Gastrocnemius medialis (tissue), 4 donors: ENCODE results near the gene NNAT. TPM values are rescaled to one million over a fixed set of nuclear protein-coding genes. Genes with fewer than 3 reads are reported as not detected.

Experiments
- ATAC-seq, 2 donors: fragments of 150-250 bp; one replicate each; pipeline ENCODE4 v1.9.1; 2016
- DNase-seq, 2 donors: peaks; one replicate each; pipeline ENCODE4 v3.0.0-alpha.2; 2019
- H3K27ac ChIP-seq, 4 donors: fragments of 200-600 bp; sonication (generic); 1 replicate in 1 of 4; 2 replicates in 3 of 4; pipeline ENCODE4 v1.5.1; 2016 to 2018; ENCODE audit warnings: mild to moderate bottlenecking in 2 of 4, moderate library complexity in 1 of 4
- H3K27me3 ChIP-seq, 3 donors: fragments of 200-600 bp; sonication (generic) in 2 of 3; 1 replicate in 1 of 3; 2 replicates in 2 of 3; pipeline versions ENCODE4 v1.5.1 to v1.6.0; 2016 to 2019; ENCODE audit warnings: mild to moderate bottlenecking in 1 of 3, moderate library complexity in 1 of 3
- H3K36me3 ChIP-seq, 2 donors: fragments of 200-600 bp; sonication (generic) in 1 of 2; one replicate each; pipeline ENCODE4 v1.5.1; 2017 to 2018
- H3K4me1 ChIP-seq, 2 donors: fragments of 200-600 bp; sonication (generic) in 1 of 2; one replicate each; pipeline ENCODE4 v1.5.1; 2016 to 2017; ENCODE audit warnings: mild to moderate bottlenecking in 2 of 2
- H3K4me3 ChIP-seq, 4 donors: fragments of 200-600 bp; sonication (generic) in 3 of 4; 1 replicate in 1 of 4; 2 replicates in 3 of 4; pipeline ENCODE4 v1.5.1; 2016 to 2019; ENCODE audit warnings: mild to moderate bottlenecking in 2 of 4
- H3K9me3 ChIP-seq, 3 donors: fragments of 200-600 bp; sonication (generic) in 2 of 3; 1 replicate in 1 of 3; 2 replicates in 2 of 3; pipeline ENCODE4 v1.5.1; 2016 to 2019
- POLR2A ChIP-seq, 2 donors: fragments of 450-650 bp; IDR thresholded peaks; one replicate each; pipeline ENCODE4 v1.6.1; 2017; ENCODE audit warnings: antibody characterized with exemption in 2 of 2, mild to moderate bottlenecking in 2 of 2, moderate library complexity in 2 of 2
- in situ Hi-C, 4 donors: fragments of 200-750 bp; cut with MboI; loops; one replicate each; pipeline versions ENCODE4 v1.15.0 to v1.8.0; 2017; ENCODE audit warnings: low sequenced_read_pairs in 4 of 4
- intact Hi-C: fragments of 100-400 bp; cut with DNase I; formaldehyde crosslinking; loops from one replicate; pipeline ENCODE4 v1.15.1; 2023; ENCODE audit warnings: low total_unique reads
- total RNA-seq, 4 donors: library from RNA; depleted of rRNA; stranded (reverse); fragments of >200 nt; gene quantifications; one replicate each; pipeline versions ENCODE4 v1.1.0 to v1.2.3, GENCODE V29; 2016
- TF ChIP-seq, protein P1 (sequence below), 5 experiments: fragments of 450-650 bp in 3 of 5; fragments of 200-600 bp in 2 of 5; sonication (generic) in 2 of 5; IDR thresholded peaks in 4 of 5; conservative IDR thresholded peaks in 1 of 5; 1 replicate in 4 of 5; 2 replicates in 1 of 5; pipeline ENCODE4 v1.5.1; 2016 to 2019; ENCODE audit warnings: antibody characterized with exemption in 5 of 5, mild to moderate bottlenecking in 3 of 5, moderate library complexity in 3 of 5

The NNAT gene
- total RNA-seq, 4 donors from 2014 or later = 1.2 to 4.4 (median 2.4) TPM; not detected in 1

DNA sequence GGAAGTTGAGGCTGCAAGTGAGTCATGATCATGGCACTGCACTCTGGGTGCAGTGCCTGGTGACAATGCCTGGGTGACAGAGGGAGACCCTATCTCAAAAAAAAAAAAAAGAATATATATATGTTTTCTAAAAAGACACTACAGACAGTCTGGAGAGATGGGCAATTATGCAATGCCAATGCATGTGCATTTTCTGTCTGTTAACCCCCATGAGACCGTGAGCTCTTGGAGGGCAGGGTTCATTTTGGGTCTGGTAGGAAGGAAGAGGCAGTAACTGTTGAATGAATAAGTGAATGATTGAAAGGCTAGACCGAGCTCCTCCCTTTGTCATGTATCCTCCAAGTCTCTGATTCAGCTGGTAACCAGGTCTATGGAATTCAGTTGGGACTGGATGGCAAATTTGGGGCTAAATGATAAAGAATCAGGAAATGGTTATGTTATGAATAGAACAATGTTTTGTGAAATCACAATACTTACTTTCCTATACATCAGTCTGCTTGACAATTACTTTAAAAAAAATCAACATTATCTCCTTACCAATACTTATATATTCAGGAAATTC lies 12.2 kb downstream of the NNAT start:
- intact Hi-C loops (loop anchor here (10.0 kb wide), 1 partner anchor 588 kb away; no protein-coding TSS in a partner anchor), in situ Hi-C loops (loop anchor here (5.0 to 25.0 kb wide), 8 partner anchors 138 to 338 kb away; no protein-coding TSS in a partner anchor)
- Histone ChIP-seq H3K27me3 (no peaks in the 10 kb centered on the region), H3K9me3 (no peaks in the 10 kb centered on the region), H3K4me1 (peaks cover 7 to 9% of the 10 kb centered on the region in 2 donors), H3K27ac (no peak overlapping the region), H3K36me3 (no peaks in the 10 kb centered on the region), H3K4me3 (no peak overlapping the region)
- ATAC-seq (no peak), DNase-seq (no peak)
- TF ChIP-seq POLR2A (IDR thresholded peaks at IDR 0.05) = no peak
- TF ChIP-seq, protein P1, sequence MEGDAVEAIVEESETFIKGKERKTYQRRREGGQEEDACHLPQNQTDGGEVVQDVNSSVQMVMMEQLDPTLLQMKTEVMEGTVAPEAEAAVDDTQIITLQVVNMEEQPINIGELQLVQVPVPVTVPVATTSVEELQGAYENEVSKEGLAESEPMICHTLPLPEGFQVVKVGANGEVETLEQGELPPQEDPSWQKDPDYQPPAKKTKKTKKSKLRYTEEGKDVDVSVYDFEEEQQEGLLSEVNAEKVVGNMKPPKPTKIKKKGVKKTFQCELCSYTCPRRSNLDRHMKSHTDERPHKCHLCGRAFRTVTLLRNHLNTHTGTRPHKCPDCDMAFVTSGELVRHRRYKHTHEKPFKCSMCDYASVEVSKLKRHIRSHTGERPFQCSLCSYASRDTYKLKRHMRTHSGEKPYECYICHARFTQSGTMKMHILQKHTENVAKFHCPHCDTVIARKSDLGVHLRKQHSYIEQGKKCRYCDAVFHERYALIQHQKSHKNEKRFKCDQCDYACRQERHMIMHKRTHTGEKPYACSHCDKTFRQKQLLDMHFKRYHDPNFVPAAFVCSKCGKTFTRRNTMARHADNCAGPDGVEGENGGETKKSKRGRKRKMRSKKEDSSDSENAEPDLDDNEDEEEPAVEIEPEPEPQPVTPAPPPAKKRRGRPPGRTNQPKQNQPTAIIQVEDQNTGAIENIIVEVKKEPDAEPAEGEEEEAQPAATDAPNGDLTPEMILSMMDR (IDR thresholded peaks at IDR 0.05 in 4 of 5, conservative IDR thresholded peaks at IDR 0.05 in 1 of 5) = no peak

DNA sequence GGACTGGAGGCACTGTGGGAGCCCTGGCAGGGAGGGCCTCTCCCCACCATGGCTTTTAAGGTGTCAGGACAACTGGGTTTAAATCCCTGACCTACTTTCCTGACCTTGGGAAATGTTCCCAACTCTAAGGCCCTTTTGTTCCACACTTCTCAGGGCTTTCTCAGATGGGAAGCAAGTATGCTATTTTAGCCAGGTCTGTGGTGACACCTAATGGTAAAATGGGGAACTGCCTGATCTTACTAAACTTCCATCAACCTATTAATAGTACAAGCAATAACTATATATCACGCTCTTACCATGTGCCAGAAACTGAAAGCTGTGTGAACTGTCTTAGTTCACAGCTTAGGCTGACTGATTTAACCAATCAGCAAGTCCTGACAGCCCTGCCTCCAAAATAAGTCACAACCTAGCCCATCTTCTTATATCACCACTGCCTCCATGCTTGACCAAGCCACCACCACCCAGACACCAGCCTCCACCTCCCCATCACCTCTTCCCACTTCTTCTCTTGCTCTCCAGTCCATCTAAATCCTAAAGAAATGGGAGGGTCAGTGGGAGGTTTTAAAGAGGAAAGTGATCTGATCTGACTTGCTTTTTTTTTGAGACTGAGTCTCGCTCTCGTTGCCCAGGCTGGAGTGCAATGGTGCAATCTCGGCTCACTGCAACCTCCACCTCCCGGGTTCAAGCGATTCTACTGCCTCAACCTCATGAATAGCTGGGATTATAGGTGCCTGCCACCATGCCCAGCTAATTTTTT lies 13.5 kb downstream of the NNAT start:
- H3K27me3 ChIP-seq = no peaks in the 10 kb centered on the region
- no peaks in the 10 kb centered on the region for H3K9me3 ChIP-seq
- TF ChIP-seq, protein P1 (IDR thresholded peaks at IDR 0.05 in 4 of 5, conservative IDR thresholded peaks at IDR 0.05 in 1 of 5) = peak; percentile 83 to 89 (median 88)
- TF ChIP-seq POLR2A (IDR thresholded peaks at IDR 0.05) = no peak
- ATAC-seq (peak; percentile 88 to 94), DNase-seq (no peak)
- H3K36me3 ChIP-seq = no peaks in the 10 kb centered on the region
- H3K27ac ChIP-seq = peak overlapping the region in 1 of 4 donors; percentile 50
- no peak overlapping the region for H3K4me3 ChIP-seq
- H3K4me1 ChIP-seq = peaks cover 0 to 5% of the 10 kb centered on the region in 2 donors
- intact Hi-C loops = loop anchor here (1.0 to 10.0 kb wide), 4 partner anchors 128 to 590 kb away; no protein-coding TSS in a partner anchor
- in situ Hi-C loops = loop anchor here (5.0 to 25.0 kb wide), 8 partner anchors 140 to 340 kb away; no protein-coding TSS in a partner anchor

DNA sequence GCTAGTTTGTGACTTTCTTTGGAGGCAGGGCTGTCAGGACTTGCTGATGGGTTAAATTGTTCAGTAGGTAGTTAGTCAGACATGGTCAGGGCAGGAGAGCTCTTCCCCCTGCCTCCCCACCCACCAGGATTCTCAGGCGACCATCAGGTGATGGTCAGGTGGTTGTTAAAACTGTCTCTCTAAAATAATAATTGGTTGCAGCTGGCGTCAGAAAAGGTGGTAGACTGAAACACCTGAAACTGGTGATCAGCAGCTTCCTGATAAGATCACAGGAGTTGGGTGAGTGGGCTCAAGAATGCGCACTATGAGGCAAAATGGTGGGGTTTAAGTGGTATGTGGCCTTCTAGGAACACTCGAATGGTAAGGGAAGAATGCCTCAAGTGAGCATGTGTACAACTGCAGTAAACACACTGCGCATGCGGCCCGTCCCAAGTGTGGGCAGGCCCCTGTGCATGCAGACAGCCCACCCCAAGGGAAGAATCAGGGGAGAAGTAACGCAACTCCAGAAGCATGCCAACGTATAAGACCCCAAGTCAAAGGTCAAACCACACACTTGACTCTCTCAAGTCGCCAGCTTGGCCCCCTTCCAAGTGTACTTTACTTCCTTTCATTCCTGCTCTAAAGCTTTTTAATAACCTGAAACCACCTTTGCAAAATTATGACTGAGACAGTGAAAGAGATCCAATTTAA lies 14.5 kb downstream of the NNAT start:
- no peaks in the 10 kb centered on the region for H3K27me3 ChIP-seq
- DNase-seq (no peak), ATAC-seq (no peak)
- no peak overlapping the region for H3K4me3 ChIP-seq
- H3K4me1 ChIP-seq = peaks cover 0 to 5% of the 10 kb centered on the region in 2 donors
- H3K27ac ChIP-seq = no peak overlapping the region
- TF ChIP-seq POLR2A (IDR thresholded peaks at IDR 0.05) = no peak
- TF ChIP-seq, protein P1 (IDR thresholded peaks at IDR 0.05 in 4 of 5, conservative IDR thresholded peaks at IDR 0.05 in 1 of 5) = no peak
- no peaks in the 10 kb centered on the region for H3K36me3 ChIP-seq
- intact Hi-C loops (loop anchor here (2.0 to 10.0 kb wide), 2 partner anchors 129 to 591 kb away; no protein-coding TSS in a partner anchor), in situ Hi-C loops (loop anchor here in 3 of 4 donors (5.0 to 25.0 kb wide), 5 partner anchors 141 to 341 kb away; no protein-coding TSS in a partner anchor)
- no peaks in the 10 kb centered on the region for H3K9me3 ChIP-seq

DNA sequence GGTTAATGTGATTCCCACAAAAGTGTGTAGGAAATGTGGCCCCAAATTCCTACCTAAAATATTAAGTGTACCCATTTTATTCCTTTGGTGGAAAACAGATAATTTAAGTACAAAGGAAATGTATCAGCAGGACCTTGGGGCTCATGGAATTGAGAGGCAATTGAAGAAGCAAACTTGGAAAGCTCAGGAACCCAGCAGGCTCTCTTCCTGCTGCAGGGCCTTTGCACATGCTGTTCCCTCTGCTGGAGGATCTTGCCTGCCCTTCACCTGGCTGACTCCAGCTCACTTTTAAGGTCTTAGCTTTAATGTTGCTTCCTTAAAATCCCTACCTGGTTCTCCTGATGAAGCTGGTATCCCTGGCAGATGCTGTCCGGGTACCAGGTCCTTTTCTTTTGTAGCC lies 16.5 kb downstream of the NNAT start:
- no peak for DNase-seq
- in situ Hi-C loops = loop anchor here in 3 of 4 donors (5.0 to 25.0 kb wide), 5 partner anchors 143 to 343 kb away; no protein-coding TSS in a partner anchor

More for the DNA sequence above, 16.5 kb downstream of the NNAT start:
- TF ChIP-seq, protein P1 (IDR thresholded peaks at IDR 0.05 in 4 of 5, conservative IDR thresholded peaks at IDR 0.05 in 1 of 5) = no peak
- no peak for TF ChIP-seq POLR2A (IDR thresholded peaks at IDR 0.05)
- Histone ChIP-seq H3K4me3 (no peak overlapping the region), H3K27me3 (no peaks in the 10 kb centered on the region), H3K4me1 (peaks cover 0 to 7% of the 10 kb centered on the region in 2 donors), H3K9me3 (no peaks in the 10 kb centered on the region), H3K36me3 (no peaks in the 10 kb centered on the region), H3K27ac (no peak overlapping the region)
- intact Hi-C loops = loop anchor here (10.0 kb wide), 1 partner anchor 593 kb away; no protein-coding TSS in a partner anchor
- no peak for ATAC-seq
